Stimulated activated CD8-positive, alpha-beta memory T cell treated with anti-CD3 and anti-CD28 coated beads, Interleukin-15, amount 100 ng/mL, for 48 hours (primary cell): ENCODE measurements around the gene NAGS.
"Not testable (repeated sequence)": the region's sequence is repeated elsewhere in the genome, so short reads cannot be mapped to it uniquely, and the experiment has no call there.

Experiments used
- DNase-seq, 2 donors: peaks; one replicate each; pipeline ENCODE4 v3.0.0-alpha.2; 2020; ENCODE audit warnings: low read depth in 2 of 2

Gene NAGS

GRCh38 chr17:44006598-44007345, 2.4 kb downstream of the NAGS start:
- peak; percentile 96 for DNase-seq

- DNase-seq: no peak
These were observed 3.2 kb downstream of the NAGS start for GRCh38 chr17:44007346-44008204.

GRCh38 chr17:44008205-44008909, 3.9 kb downstream of the NAGS start:
- no peak for DNase-seq

- DNase-seq: no peak
These were observed 6.7 kb downstream of the NAGS start for GRCh38 chr17:44010966-44011647.

GRCh38 chr17:44011876-44012275, 7.5 kb downstream of the NAGS start:
- no peak for DNase-seq

- no peak for DNase-seq
These were observed 8.0 kb downstream of the NAGS start for GRCh38 chr17:44012391-44012790.

GRCh38 chr17:44012874-44013273, 8.5 kb downstream of the NAGS start:
- DNase-seq: no peak

- DNase-seq: no peak
These were observed 9.7 kb downstream of the NAGS start for GRCh38 chr17:44014133-44014436.

- DNase-seq: peak; percentile 79
These were observed 10.2 kb downstream of the NAGS start, which contains the start of gene TMEM101 for GRCh38 chr17:44014437-44015172. Gene TMEM101, minus strand, starts transcription at chr17:44014963. Its CDS starts 11 bp downstream, at chr17:44014952.

- DNase-seq: not testable (repeated sequence)
These were observed 16.8 kb downstream of the NAGS start for GRCh38 chr17:44021227-44021626.

- DNase-seq: no peak
These were observed 17.8 kb downstream of the NAGS start for GRCh38 chr17:44022246-44022645.

- DNase-seq: no peak
These were observed 19.3 kb downstream of the NAGS start for GRCh38 chr17:44023545-44024270.

GRCh38 chr17:44024271-44024663, 19.8 kb downstream of the NAGS start:
- no peak for DNase-seq

GRCh38 chr17:44024853-44025252, 20.4 kb downstream of the NAGS start:
- no peak for DNase-seq

- no peak for DNase-seq
These were observed 25.3 kb downstream of the NAGS start for GRCh38 chr17:44029736-44030135.

- no peak for DNase-seq
These were observed 26.1 kb downstream of the NAGS start for GRCh38 chr17:44030482-44030881.

GRCh38 chr17:44033861-44034408, 29.5 kb downstream of the NAGS start:
- DNase-seq: no peak

GRCh38 chr17:44034688-44035087, 30.3 kb downstream of the NAGS start:
- not testable (repeated sequence) for DNase-seq

- DNase-seq: no peak
These were observed 33.0 kb downstream of the NAGS start for GRCh38 chr17:44037471-44037870.

- no peak for DNase-seq
These were observed 34.2 kb downstream of the NAGS start for GRCh38 chr17:44038604-44039011.
